UCSD-AML1 (cell line): ENCODE results near the gene ITFG1.
"Not testable (repeated sequence)": the region's sequence is repeated elsewhere in the genome, so short reads cannot be mapped to it uniquely, and the experiment has no call there.

Experiments
- DNase-seq: peaks from one replicate; lab custom pipeline; 2025; ENCODE audit not compliant: unreplicated experiment; lab: John Stamatoyannopoulos, UW

Gene ITFG1

GRCh38 chr16:47161464-47161863 is 299.4 kb downstream of the ITFG1 start:
- no peak for DNase-seq

- DNase-seq, result no peak
Measured at GRCh38 chr16:47160422-47160821, 300.4 kb downstream of the ITFG1 start.

DNA sequence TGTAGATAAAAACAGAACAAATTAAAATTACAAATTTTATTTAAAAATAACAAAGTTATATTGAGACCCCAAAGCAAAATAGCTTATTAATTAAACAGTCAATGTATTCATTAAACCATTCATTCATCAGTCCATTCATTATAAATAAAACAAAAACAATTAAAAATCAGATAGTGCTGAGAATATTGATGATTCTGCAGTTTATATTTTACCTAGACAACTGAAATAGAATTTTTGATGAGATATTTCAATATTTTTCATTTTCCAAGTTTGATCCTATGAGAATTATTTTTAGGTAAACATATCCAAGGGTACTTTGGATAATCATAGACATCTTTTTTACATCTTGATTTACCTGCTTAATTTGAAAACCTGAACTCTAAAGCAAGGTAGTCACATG is 301.9 kb downstream of the ITFG1 start:
- no peak for DNase-seq

- DNase-seq, result no peak
Measured at GRCh38 chr16:47156680-47157215, 304.1 kb downstream of the ITFG1 start.

GRCh38 chr16:47152501-47152900 is 308.4 kb downstream of the ITFG1 start:
- not testable (repeated sequence) for DNase-seq

DNA sequence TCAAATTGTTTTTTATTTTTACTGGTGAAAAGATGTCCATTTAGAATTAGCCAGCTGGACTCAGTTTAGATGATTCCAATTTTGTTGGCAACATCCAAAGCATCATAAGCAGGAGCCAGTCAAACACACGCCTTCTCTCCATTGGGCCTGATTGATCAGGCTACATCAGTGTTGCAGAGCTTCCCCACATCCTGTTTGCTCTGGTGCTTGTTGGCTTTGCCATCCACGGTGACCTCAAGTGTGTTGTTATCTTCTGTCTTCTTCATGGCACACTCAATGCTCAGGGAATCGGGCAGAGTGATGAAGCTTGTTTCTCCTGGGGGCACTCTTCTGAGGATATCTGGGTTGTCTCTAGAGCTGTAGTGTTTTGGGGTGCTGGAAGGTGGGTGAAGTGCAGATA is 310.8 kb downstream of the ITFG1 start:
- DNase-seq, result no peak

- DNase-seq, result no peak
Measured at GRCh38 chr16:47144559-47144877, 316.3 kb downstream of the ITFG1 start.

- peak; percentile 63 for DNase-seq
Measured at GRCh38 chr16:47143677-47144558, 316.9 kb downstream of the ITFG1 start, which contains the start of gene NETO2. Gene NETO2, minus strand, starts transcription at chr16:47143945. Its CDS starts 333 bp downstream, at chr16:47143612.

DNA sequence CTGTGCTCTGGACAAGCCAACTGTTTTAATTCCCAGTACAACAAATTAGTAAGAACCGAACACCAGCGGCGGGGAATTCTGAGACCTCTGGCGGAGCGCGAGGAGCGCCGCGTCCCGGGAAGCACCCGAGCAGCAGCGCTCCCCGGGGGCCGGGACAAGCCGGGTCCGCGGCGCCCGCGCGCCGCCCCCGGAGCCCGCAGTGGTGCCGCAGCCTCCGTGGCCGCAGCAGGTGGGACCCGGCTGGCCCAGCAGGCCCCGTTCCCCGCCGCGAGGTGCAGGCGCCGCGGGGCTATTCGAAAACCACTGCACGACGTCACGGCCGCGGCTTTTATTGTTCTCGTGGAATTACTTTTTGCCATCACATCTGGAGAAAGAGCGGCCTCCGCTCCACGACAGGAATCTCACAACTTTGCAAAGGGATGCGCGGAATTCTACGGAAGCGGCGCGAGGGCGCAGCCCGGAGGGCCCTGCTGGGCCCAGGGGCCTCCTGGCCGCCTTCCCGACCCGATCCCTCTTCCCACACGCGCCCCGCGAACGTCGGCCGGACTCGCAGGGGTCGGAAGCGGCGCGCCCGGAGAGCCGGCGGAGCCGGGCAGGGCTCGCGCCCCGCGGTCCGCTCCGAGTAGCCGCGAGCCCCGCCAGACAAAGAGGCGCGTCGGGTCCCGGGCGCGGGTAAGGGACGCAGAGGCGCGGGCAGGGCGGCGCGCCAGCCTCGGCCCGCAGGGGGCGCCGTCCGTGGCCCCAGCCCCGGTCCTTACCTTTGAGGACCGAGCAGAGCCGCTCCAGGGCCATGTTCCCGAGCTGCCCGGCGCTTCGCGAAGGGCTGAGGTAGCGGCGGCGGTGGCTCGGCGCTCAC is 317.8 kb downstream of the ITFG1 start:
- DNase-seq, result peak; percentile 77

DNA sequence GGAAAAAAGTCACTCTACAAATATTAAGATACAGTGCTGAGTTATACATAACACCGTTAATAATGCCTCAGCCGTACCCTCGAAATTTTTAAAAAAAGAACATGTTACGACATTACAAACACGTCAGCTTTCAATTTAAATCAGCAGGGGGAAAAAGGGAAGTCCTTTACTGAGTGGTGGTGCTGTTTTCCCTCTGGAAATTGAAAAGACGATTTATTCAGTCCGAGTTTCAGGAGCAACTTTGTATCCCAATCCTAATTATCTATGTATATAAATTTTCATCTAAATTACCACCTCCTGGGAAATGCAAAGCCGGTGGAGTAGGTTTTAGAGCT is 318.4 kb downstream of the ITFG1 start:
- no peak for DNase-seq

DNA sequence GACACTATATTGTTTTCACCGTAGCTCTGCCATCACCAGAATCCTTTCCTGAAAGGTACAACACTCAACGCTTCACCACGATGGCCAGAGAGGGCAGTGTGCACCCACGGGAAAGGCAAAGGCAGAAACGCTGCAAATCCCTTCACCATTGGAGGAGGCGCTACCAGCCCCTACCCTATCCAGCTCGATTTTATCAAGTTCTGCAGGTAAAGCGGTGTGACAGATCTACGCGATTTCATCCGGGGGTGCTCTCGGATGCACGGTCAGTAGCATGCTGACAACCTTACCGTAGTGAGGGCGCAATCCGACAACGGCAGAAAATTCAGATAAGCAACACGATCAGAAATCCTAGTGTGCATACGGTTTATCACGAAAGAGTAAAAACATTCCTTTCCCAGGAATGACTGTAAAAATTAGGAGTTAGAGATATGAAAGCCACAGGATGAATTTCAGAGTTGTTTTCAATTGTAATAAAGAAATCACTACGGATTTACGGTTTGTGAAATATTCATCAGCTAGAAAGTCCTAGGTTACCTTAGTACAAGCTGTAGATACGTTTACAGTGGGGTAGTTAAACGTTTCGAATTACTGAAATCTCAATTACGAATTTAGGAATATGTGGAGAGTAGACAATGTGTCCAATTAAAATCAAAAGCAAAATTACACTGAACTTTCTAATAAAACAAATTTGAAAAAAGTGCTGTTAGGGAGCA is 318.9 kb downstream of the ITFG1 start:
- peak; percentile 77 for DNase-seq

- no peak for DNase-seq
Measured at GRCh38 chr16:47140686-47141085, 320.2 kb downstream of the ITFG1 start.

DNA sequence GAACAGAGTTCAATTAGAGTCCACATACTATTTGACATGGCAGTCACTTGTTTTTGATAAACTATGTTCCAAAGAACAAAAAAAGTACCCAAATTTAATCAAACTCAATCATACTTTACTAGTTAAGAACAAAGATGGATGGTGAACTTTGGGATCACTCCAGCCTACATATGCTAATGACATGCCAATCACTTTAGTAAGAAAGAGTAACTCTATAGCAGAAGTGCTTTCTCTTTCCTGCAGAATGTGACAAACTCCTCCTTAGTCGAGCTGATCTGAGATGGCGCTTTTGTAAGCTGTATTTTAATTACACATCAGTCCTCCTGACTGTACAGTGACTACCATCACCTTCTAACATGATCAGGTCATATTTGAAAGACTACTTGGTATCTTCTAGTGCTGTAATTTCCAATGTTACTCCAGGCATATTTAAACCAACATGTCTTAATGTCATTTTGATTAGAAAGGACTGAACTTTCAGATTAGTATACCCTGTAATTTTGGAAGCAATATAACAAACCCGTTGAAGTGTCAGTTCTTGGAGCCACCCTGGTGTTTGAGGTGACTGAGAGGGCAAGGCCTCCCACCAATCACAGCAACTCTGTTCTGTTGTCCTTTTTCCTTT is 321.2 kb downstream of the ITFG1 start:
- DNase-seq, result no peak

DNA sequence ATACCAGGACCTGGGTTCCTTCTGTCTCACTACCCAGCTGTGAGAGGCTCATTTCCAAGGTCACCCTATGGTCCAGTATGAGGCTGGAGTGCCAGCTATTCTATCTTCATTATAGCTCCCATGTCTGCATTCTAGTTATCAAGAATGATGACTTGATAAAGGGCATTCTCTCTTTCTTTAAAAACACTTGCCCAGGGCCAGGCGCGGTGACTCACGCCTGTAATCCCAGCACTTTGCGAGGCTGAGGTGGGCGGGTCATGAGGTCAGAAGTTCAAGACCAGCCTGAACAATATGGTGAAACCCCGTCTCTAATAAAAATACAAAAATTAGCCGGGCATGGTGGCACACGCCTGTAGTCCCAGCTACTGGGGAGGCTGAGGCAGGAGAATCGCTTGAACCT is 322.9 kb downstream of the ITFG1 start:
- not testable (repeated sequence) for DNase-seq

DNA sequence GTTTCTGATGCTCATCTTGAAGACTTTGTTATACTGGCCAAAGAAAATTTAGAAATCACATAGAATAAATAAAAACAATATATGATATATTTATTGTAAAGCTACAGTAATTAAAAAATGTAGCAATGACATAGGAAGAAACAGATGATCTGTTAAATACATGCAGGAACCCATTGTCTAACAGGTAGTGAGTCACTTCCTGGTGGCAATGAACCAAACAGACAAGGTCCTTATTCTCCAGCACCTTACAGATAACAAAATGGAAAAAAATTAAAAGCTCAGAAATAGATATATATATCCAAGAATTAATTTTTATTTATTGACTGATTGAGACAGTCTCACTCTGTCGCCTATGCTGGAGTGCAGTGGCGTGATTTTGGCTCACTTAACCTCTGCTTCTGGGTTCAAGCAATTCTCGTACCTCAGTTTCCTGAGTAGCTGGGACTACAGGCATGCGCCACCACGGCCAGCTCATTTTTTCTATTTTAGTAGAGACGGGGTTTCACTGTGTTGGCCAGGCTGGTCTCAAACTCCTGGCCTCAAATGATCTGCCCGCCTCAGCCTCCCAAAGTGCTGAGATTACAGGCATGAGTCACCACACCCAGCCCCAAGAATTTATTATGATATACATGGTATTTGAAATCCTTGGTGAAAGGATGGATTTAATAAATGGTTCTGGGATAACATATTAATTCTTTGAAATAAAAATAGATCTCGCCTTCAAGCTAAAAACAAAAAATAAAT is 324.6 kb downstream of the ITFG1 start:
- no peak for DNase-seq

- no peak for DNase-seq
Measured at GRCh38 chr16:47134550-47134949, 326.3 kb downstream of the ITFG1 start.

GRCh38 chr16:47132308-47132707 is 328.6 kb downstream of the ITFG1 start:
- no peak for DNase-seq

DNA sequence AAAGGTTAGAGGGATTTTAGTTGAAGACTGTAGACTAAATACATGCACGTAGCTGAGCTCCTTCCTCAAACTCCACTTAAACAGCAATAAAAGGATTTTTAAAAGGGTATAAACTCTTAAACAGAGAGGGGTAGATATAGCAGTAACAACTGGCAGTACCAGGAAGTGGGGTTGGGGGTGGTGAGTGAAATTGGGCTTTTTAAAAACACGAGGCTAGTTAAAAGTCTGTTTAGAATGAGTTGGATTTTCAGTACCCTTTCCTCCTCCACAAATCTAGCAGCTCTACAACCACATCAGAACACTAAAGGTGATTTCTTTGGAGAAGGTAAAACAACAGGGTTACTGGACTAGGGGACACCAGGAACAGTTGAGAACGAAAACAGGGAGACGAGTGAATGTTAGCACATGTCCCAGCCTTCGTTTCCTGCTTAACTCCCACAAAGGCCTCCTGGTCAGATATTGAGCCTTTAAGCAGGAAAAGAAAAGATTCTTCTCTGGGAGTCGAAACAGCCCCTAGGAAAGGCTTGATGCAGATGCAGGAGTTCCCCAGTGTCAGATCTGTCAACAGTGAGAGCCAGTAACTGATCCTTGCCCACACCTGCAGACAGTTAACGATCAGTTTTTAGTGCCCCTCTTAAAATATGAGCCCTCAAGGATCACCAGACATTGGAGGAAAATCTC is 331.0 kb downstream of the ITFG1 start:
- no peak for DNase-seq

DNA sequence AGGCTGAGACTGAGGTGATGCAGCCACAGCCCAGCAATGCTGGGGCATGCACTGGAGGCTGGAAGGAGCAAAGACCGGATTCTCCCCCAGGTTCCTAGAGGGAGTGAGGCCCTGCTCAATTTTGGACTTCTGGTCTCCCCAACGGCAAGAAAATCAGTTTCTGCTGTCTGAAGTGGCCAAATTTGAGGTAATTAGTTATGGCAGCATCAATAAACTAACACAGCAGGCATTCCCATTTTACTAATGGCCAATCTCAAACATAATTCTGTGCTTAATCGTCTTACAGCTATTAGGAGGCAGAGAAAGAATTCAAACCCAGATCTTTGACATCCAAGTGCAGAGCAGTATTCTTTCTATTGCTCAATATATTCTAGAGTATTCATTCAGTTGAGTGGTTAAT is 333.3 kb downstream of the ITFG1 start:
- DNase-seq, result no peak

GRCh38 chr16:47125757-47126156 is 335.1 kb downstream of the ITFG1 start:
- DNase-seq, result no peak
